CD1c-positive myeloid dendritic cell (primary cell): ENCODE measurements around the gene OR8G1.
"Not testable (repeated sequence)": the region's sequence is repeated elsewhere in the genome, so short reads cannot be mapped to it uniquely, and the experiment has no call there.

Experiments used
- DNase-seq: peaks from one replicate; pipeline ENCODE4 v3.0.0-alpha.2; 2016; ENCODE audit errors: extremely low spot score

OR8G1 gene

DNA sequence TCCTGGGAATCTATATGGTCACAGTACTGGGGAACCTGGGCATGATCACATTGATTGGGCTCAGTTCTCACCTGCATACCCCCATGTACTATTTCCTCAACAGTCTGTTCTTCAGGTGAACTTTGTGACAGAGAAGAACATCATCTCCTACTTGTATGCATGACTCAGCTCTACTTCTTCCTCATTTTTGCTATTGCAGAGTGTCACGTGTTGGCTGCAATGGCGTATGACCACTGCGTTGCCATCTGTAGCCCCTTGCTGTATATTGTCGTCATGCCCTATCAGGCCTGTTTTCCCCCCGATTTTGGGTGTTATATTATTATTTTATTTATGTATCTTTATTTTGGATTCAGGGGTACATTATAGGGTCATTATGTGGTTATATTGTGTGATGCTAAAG, 2.4 kb upstream of the OR8G1 start:
- DNase-seq: peak; percentile 47

DNA sequence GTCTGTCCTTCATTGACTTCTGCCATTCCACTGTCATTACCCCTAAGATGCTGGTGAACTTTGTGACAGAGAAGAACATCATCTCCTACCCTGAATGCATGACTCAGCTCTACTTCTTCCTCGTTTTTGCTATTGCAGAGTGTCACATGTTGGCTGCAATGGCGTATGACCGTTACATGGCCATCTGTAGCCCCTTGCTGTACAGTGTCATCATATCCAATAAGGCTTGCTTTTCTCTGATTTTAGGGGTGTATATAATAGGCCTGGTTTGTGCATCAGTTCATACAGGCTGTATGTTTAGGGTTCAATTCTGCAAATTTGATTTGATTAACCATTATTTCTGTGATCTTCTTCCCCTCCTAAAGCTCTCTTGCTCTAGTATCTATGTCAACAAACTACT, 9.0 kb downstream of the OR8G1 start:
- DNase-seq: peak; percentile 42

DNA sequence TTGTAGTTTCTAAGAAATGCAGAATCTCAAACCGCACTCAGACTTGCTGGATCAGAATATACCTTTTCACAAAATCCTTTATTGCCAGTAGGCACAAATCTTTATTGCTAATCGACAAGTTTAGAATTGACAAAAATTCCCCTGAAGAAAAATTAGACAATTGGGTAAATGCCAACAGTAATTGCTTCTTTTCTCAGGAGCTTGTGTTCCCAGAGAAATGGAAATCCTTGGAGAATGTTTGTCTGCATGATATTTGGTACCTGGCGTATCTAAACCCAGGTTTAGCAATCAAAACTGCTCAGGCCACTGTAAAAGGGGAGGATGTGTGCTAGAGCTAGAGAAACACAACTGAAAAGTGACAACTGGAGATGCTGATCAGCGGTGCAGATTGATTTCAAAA, 15.2 kb downstream of the OR8G1 start, which contains the start of gene OR8G5:
TSS of gene OR8G5 (plus strand) at position 301 of the 400 bp plus-strand sequence. CDS start 8,556 bp downstream, outside the sequence.
- DNase-seq: no peak

DNA sequence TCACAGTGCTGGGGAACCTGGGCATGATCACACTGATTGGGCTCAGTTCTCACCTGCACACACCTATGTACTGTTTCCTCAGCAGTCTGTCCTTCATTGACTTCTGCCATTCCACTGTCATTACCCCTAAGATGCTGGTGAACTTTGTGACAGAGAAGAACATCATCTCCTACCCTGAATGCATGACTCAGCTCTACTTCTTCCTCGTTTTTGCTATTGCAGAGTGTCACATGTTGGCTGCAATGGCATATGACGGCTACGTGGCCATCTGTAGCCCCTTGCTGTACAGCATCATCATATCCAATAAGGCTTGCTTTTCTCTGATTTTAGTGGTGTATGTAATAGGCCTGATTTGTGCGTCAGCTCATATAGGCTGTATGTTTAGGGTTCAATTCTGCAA, 24.1 kb downstream of the OR8G1 start:
- peak; percentile 49 for DNase-seq

DNA sequence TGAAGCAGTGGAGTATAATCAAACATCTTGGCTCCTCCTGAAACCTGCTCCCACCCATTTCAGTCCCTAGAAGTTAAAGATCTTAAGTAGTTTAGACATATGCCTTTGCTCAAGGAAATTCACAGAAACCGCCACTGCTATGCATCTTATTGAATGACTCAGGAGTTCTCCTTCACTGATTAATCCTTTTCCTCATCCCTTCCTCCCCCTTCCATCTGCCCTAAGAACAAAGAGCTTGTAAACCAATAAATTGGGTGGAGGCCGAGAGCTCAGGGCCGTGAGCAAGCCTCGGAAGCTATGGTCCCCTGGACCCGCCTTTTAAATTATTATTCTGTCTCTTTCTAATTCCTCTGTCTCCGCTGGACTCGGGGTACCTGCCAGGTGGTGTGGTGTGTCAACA, 30.0 kb downstream of the OR8G1 start:
- DNase-seq: not testable (repeated sequence)

DNA sequence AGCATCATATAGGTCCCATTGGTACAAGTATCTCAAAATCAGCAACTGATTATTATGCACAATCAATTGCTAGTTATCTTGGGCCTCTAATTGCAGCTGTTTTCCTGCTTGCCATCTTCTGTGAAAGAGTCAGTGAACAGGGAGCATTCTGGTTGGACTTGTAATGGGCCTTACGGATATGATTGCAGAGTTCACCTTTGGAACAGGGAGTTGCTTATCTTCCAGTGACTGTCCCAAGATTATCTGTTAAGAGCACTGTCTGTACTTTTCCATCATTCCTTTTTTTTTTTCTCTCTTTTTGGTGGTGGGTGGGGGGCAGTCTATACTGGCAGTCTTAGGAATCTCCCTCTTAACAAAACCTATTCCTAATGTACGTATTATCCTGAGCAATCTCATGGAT, 33.1 kb downstream of the OR8G1 start:
- no peak for DNase-seq

DNA sequence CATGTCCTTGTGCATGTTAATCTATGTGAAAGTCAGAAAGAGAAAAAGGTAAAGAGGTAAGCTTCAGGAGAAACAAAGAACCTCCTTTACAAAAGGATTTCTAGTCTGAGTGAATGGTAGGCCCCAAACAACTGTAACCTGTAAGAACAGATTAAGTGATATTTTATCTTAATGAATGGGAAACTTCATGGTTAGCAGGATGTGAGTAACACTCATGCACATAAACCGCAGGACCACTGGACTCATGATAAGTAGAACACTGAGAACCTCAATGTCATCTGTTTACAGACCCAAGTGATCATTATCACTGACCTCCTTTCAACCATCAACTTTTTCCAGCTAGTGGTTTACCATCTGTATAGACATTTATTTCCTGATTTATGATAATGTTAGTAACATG, 35.2 kb downstream of the OR8G1 start:
- no peak for DNase-seq

DNA sequence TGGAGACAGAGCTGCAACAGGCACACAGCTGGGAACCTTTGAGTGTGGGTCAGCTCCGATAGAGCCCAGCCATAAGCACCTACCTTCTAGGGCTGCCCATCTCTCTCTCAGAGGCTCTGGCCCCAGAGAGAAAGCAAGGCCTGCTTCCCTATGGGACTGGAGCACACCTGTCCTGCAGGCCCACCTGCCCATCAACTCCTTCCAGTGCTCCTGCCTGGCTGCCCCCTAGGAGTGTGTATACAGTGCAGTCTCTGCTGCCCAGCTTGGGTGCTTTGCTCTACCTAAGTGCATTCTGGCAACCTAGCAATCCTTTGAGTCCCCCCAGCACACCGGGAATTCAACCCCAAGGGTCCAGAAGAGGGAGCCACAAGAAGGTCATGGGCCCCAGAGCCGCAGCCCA, 36.3 kb downstream of the OR8G1 start:
- DNase-seq: no peak

DNA sequence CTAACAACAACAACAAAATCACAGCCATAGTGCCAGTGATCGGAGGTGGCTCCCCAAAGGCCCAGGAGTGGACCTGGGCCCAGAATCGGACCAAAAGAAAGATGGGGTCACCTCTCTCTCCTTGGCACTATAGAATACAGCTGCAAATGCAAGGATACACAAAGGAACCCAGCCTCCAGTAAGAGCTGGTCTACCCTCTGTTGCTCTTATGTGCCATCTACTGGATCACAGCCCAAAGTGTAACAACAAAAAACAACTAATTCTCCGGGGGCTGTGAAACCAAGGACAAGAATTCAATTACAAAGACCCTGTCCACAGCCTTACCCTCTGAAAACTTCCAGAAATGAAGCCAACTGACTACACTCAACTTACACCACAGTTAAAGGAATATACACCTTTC, 36.9 kb downstream of the OR8G1 start:
- no peak for DNase-seq

DNA sequence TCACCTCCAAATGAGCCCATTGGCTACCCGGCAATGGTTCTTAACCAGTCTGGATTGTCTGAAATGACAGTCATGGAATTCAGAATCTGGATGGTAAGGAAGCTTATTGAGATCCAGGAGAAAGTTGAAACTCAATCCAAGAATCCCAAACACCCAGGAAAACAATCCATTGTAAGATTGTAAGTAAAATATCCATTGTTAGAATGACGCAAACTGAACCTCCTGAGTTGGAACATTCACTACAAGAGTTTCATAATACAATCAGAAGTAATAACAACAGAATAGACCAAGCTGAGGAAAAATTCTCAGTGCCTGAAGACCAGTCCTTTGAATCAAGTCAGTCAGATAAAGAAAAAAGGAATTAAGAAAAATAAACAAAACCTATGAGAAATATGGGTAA, 37.4 kb downstream of the OR8G1 start:
- DNase-seq: no peak

DNA sequence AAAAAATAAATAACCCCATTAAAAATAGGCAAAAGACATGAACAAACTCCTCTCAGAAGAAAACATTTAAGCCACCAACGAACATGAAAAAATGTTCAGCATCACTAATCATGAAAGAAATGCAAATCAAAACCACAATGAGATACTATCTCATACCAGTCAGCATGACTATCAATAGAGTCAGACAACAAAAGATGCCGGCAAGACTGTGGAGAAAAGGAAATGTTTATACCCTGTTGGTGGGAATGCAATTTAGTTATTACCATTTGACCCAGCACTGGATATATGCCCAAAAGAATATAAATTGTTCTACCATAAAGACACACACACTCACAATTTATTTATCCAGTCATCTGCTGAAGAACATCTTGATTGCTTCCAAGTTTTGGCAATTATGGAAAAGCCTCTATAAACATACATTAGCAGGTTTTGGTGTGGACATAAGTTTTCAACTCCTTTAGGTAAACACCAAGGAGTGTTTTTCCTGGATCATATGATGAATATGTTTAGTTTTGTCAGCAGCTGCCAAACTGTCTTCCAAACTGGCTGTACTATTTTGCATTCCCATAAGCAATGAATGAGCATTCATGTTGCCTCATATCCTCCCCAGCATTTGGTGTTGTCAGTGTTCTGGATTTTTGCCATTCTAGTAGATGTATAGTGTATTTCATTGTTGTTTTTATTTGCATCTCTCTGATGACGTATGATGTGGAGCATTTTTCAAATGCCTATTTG, 44.9 kb downstream of the OR8G1 start:
- no peak for DNase-seq

DNA sequence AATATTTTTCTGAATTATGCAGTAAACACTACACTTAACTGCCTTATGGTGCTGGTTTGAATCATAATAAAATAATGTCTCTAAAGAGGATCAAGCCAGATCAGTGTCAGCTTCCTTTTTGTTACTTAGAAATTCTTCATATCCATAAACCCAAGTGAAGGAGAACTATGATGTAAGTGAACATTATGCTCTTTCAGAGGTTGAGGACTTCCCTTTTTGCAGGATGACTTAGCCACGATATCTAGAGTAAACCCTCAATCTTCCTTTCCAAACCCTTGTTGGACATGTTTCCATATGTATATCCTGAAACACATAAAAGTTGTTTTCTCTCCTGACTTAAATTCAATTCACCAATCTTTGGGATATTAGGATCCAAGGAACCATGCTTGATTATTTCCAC, 53.8 kb downstream of the OR8G1 start:
- peak; percentile 41 for DNase-seq

DNA sequence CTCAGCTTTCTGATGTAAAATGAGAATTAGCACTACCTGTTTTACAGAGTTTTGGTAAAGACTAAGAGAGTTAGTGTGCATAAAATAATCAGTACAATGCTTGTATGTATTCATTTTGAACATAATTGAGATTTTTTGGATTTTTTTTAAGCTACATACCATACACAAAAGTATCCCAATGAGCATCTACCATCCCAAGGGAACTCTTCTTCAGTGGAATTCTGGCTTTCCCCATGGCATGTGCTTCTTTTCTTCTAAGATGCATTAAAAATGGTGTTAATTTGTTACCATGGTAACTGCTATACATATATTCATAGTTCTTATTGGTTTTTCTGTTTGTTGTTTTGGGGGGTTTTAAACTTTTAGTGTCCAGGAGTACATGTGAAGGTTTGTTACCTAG, 55.1 kb downstream of the OR8G1 start:
- DNase-seq: no peak

DNA sequence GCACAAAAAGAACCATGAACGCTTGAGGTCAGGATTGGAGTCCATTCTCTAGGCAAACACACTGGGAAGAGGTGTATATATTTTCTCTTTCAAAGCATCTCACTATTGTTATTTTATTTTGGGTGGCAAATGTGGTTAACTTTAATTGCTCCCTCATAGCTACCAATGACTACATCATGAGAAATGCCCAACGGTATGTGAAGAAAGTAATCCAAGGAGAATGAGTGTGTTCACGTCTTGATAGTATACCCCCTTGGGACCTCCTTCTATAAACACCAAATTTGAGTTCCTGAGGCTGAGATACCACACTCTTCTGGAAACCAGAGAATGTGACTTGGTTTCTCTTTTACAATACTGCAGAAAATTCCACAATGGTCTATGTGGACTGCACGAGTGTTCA, 57.0 kb downstream of the OR8G1 start:
- no peak for DNase-seq

DNA sequence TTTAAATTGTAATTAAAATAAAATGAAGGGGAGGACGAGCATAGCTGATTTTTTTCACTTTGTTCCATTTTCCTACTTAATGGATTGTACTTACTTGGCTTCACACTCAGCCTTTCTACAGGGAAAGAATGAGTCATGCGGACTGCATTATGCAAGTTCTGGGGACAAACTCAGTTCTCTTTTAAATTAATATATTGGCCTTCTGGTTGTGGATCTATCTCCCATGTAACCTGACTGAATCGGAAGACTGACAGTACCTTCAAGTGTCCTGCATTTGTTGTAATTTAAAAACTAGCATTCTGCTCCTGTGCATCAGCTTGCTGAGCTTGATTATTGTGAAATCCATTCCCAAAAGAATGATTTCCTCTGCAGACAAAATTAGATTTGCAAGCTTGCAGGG, 60.7 kb downstream of the OR8G1 start:
- DNase-seq: no peak

DNA sequence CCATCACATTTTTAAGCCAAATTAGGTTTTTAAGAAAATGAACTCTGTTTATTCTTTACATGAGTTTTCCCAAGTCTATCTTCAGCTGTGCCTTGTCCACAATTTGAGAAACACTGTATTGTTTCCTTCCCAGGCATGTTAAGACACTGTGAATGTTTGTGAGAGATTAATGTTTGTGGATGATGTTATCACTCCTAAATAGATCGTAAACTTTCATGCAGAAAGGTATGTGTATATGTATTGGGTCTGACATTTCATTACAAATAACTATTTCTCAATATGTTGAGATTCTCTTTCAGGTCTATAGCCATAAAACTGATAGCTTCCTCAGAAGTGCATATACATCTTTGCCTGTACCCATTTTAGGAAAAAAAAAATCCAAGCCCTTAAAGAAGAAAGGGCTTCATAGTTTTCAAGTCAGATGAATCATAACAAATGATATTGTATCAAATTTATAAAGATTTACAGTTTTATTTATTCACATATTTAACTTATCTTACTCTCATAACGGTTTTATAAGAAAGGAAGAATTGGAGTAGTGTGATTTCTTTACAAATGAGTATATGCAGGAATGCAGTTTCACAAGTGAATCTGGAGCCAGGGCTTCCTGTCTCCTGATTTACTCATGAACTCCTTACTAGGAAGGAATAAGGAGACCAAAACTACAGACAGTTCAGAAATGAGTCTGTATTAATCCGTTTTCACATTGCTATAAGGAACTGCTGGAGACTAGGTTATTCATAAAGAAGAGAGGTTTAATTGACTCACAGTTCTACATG, 61.6 kb downstream of the OR8G1 start:
- DNase-seq: no peak
